Bone marrow (tissue), 2 donors: Measurements from ENCODE around the gene MAFG.

ENCODE experiments used
- DNase-seq, 2 donors: peaks; one replicate each; lab custom pipeline; 2025; lab: John Stamatoyannopoulos, UW

The MAFG gene

GRCh38 chr17:81909966-81910839 is 17.3 kb downstream of the MAFG start:
- DNase-seq, result no peak

- DNase-seq, result no peak
Observed at GRCh38 chr17:81909231-81909630, 18.3 kb downstream of the MAFG start.

GRCh38 chr17:81908793-81909192 is 18.7 kb downstream of the MAFG start:
- DNase-seq, result no peak

- DNase-seq, result no peak
Observed at GRCh38 chr17:81907219-81908145, 20.1 kb downstream of the MAFG start.

- DNase-seq, result no peak
Observed at GRCh38 chr17:81906476-81907218, 20.9 kb downstream of the MAFG start.

- DNase-seq, result no peak
Observed at GRCh38 chr17:81905993-81906392, 21.5 kb downstream of the MAFG start.

- DNase-seq, result no peak
Observed at GRCh38 chr17:81905424-81905875, 22.1 kb downstream of the MAFG start.

- no peak for DNase-seq
Observed at GRCh38 chr17:81904600-81905423, 22.7 kb downstream of the MAFG start.

- no peak for DNase-seq
Observed at GRCh38 chr17:81903896-81904599, 23.5 kb downstream of the MAFG start.

- no peak for DNase-seq
Observed at GRCh38 chr17:81903415-81903831, 24.1 kb downstream of the MAFG start.

- no peak for DNase-seq
Observed at GRCh38 chr17:81902653-81903414, 24.7 kb downstream of the MAFG start.

- DNase-seq, result no peak
Observed at GRCh38 chr17:81902023-81902652, 25.4 kb downstream of the MAFG start, which contains the start of gene NPB. NPB (plus strand) TSS chr17:81902238; CDS start chr17:81902278, 40 bp downstream.

GRCh38 chr17:81901167-81902022 is 26.1 kb downstream of the MAFG start:
- DNase-seq, result no peak

GRCh38 chr17:81900181-81900820 is 27.2 kb downstream of the MAFG start:
- DNase-seq, result no peak

GRCh38 chr17:81899514-81900166 is 27.9 kb downstream of the MAFG start:
- DNase-seq, result no peak

- no peak for DNase-seq
Observed at GRCh38 chr17:81898885-81899284, 28.6 kb downstream of the MAFG start.
